ENCODE data around the gene HLA-DMB.

The HLA-DMB gene

GRCh38 chr6:32971242-32971580 lies 30.4 kb upstream of the HLA-DMB start:
- Histone ChIP-seq H3K27me3 (ENCODE audit: control insufficient read depth in 1 of 2, insufficient read depth in 2 of 2, low read length in 2 of 2) (no peaks in the 10 kb centered on the region), H3K36me3 (ENCODE audit: control insufficient read depth in 2 of 2, insufficient read depth in 2 of 2, low read length in 2 of 2) (peaks cover 18 to 21% of the 10 kb centered on the region in 2 donors), H3K27ac (ENCODE audit: low read length) (peak overlapping the region; percentile 100), H3K4me3 (ENCODE audit: low read length in 2 of 2) (peak overlapping the region; percentile 99 to 100), H3K9ac (ENCODE audit: low read length in 2 of 2) (peak overlapping the region; percentile 100), H3K9me3 (ENCODE audit: control insufficient read depth in 2 of 2, low read length in 2 of 2) (no peaks in the 10 kb centered on the region), H3K4me1 (ENCODE audit: control insufficient read depth, insufficient read depth, low read length) (peaks cover 45% of the 10 kb centered on the region)

- Histone ChIP-seq H3K27ac (ENCODE audit: low read length) (peak overlapping the region; percentile 100), H3K27me3 (ENCODE audit: control insufficient read depth in 1 of 2, insufficient read depth in 2 of 2, low read length in 2 of 2) (no peaks in the 10 kb centered on the region), H3K9me3 (ENCODE audit: control insufficient read depth in 2 of 2, low read length in 2 of 2) (no peaks in the 10 kb centered on the region), H3K4me3 (ENCODE audit: low read length in 2 of 2) (peak overlapping the region; percentile 99 to 100), H3K9ac (ENCODE audit: low read length in 2 of 2) (peak overlapping the region; percentile 100), H3K36me3 (ENCODE audit: control insufficient read depth in 2 of 2, insufficient read depth in 2 of 2, low read length in 2 of 2) (peaks cover 12 to 16% of the 10 kb centered on the region in 2 donors), H3K4me1 (ENCODE audit: control insufficient read depth, insufficient read depth, low read length) (peaks cover 42% of the 10 kb centered on the region)
Measured at GRCh38 chr6:32970413-32971241, 29.8 kb upstream of the HLA-DMB start.

- Histone ChIP-seq H3K4me3 (ENCODE audit: low read length in 2 of 2) (peak overlapping the region; percentile 99 to 100), H3K9ac (ENCODE audit: low read length in 2 of 2) (peak overlapping the region; percentile 98 to 100), H3K4me1 (ENCODE audit: control insufficient read depth, insufficient read depth, low read length) (peaks cover 35% of the 10 kb centered on the region), H3K36me3 (ENCODE audit: control insufficient read depth in 2 of 2, insufficient read depth in 2 of 2, low read length in 2 of 2) (peaks cover 7 to 10% of the 10 kb centered on the region in 2 donors), H3K27ac (ENCODE audit: low read length) (peak overlapping the region; percentile 100), H3K27me3 (ENCODE audit: control insufficient read depth in 1 of 2, insufficient read depth in 2 of 2, low read length in 2 of 2) (no peaks in the 10 kb centered on the region), H3K9me3 (ENCODE audit: control insufficient read depth in 2 of 2, low read length in 2 of 2) (no peaks in the 10 kb centered on the region)
Measured at GRCh38 chr6:32969685-32970412, 29.0 kb upstream of the HLA-DMB start.

- Histone ChIP-seq H3K36me3 (ENCODE audit: control insufficient read depth in 2 of 2, insufficient read depth in 2 of 2, low read length in 2 of 2) (peaks cover 0 to 4% of the 10 kb centered on the region in 2 donors), H3K9ac (ENCODE audit: low read length in 2 of 2) (peak overlapping the region; percentile 98 to 100), H3K4me1 (ENCODE audit: control insufficient read depth, insufficient read depth, low read length) (peaks cover 27% of the 10 kb centered on the region), H3K9me3 (ENCODE audit: control insufficient read depth in 2 of 2, low read length in 2 of 2) (no peaks in the 10 kb centered on the region), H3K27ac (ENCODE audit: low read length) (peak overlapping the region; percentile 100), H3K27me3 (ENCODE audit: control insufficient read depth in 1 of 2, insufficient read depth in 2 of 2, low read length in 2 of 2) (no peaks in the 10 kb centered on the region), H3K4me3 (ENCODE audit: low read length in 2 of 2) (peak overlapping the region; percentile 99 to 100)
Measured at GRCh38 chr6:32968867-32969684, 28.2 kb upstream of the HLA-DMB start.

GRCh38 chr6:32968093-32968866 lies 27.5 kb upstream of the HLA-DMB start, which contains the start of gene BRD2:
BRD2 (plus strand) TSS chr6:32968594; CDS start chr6:32972899, 4,305 bp downstream.
- H3K36me3 ChIP-seq (ENCODE audit: control insufficient read depth in 2 of 2, insufficient read depth in 2 of 2, low read length in 2 of 2): peaks cover 0 to 4% of the 10 kb centered on the region in 2 donors
- peak within 1 kb of the TSS; percentile 99 to 100 for H3K4me3 ChIP-seq (ENCODE audit: low read length in 2 of 2)
- peak within 1 kb of the TSS; percentile 98 to 100 for H3K9ac ChIP-seq (ENCODE audit: low read length in 2 of 2)
- peaks cover 20% of the 10 kb centered on the region for H3K4me1 ChIP-seq (ENCODE audit: control insufficient read depth, insufficient read depth, low read length)
- no peaks in the 10 kb centered on the region for H3K9me3 ChIP-seq (ENCODE audit: control insufficient read depth in 2 of 2, low read length in 2 of 2)
- peak within 1 kb of the TSS; percentile 100 for H3K27ac ChIP-seq (ENCODE audit: low read length)
- no peaks in the 10 kb centered on the region for H3K27me3 ChIP-seq (ENCODE audit: control insufficient read depth in 1 of 2, insufficient read depth in 2 of 2, low read length in 2 of 2)

GRCh38 chr6:32967151-32968091 lies 26.6 kb upstream of the HLA-DMB start:
- peaks cover 20% of the 10 kb centered on the region for H3K4me1 ChIP-seq (ENCODE audit: control insufficient read depth, insufficient read depth, low read length)
- H3K4me3 ChIP-seq (ENCODE audit: low read length in 2 of 2): peak overlapping the region; percentile 99 to 100
- peak overlapping the region; percentile 100 for H3K27ac ChIP-seq (ENCODE audit: low read length)

GRCh38 chr6:32964776-32965175 lies 23.9 kb upstream of the HLA-DMB start:
- Histone ChIP-seq H3K9me3 (ENCODE audit: control insufficient read depth in 2 of 2, low read length in 2 of 2) (no peaks in the 10 kb centered on the region), H3K4me1 (ENCODE audit: control insufficient read depth, insufficient read depth, low read length) (peaks cover 15% of the 10 kb centered on the region), H3K36me3 (ENCODE audit: control insufficient read depth in 2 of 2, insufficient read depth in 2 of 2, low read length in 2 of 2) (no peaks in the 10 kb centered on the region), H3K4me3 (ENCODE audit: low read length in 2 of 2) (no peak overlapping the region), H3K9ac (ENCODE audit: low read length in 2 of 2) (no peak overlapping the region), H3K27ac (ENCODE audit: low read length) (no peak overlapping the region), H3K27me3 (ENCODE audit: control insufficient read depth in 1 of 2, insufficient read depth in 2 of 2, low read length in 2 of 2) (no peaks in the 10 kb centered on the region)

More at GRCh38 chr6:32967151-32968091, 26.6 kb upstream of the HLA-DMB start:
- no peaks in the 10 kb centered on the region for H3K9me3 ChIP-seq (ENCODE audit: control insufficient read depth in 2 of 2, low read length in 2 of 2)
- H3K36me3 ChIP-seq (ENCODE audit: control insufficient read depth in 2 of 2, insufficient read depth in 2 of 2, low read length in 2 of 2): peaks cover 0 to 2% of the 10 kb centered on the region in 2 donors
- H3K27me3 ChIP-seq (ENCODE audit: control insufficient read depth in 1 of 2, insufficient read depth in 2 of 2, low read length in 2 of 2): no peaks in the 10 kb centered on the region
- peak overlapping the region; percentile 93 to 100 for H3K9ac ChIP-seq (ENCODE audit: low read length in 2 of 2)

GRCh38 chr6:32963866-32964265 lies 23.0 kb upstream of the HLA-DMB start:
- Histone ChIP-seq H3K9me3 (ENCODE audit: control insufficient read depth in 2 of 2, low read length in 2 of 2) (no peaks in the 10 kb centered on the region), H3K9ac (ENCODE audit: low read length in 2 of 2) (no peak overlapping the region), H3K4me3 (ENCODE audit: low read length in 2 of 2) (no peak overlapping the region), H3K27me3 (ENCODE audit: control insufficient read depth in 1 of 2, insufficient read depth in 2 of 2, low read length in 2 of 2) (no peaks in the 10 kb centered on the region), H3K36me3 (ENCODE audit: control insufficient read depth in 2 of 2, insufficient read depth in 2 of 2, low read length in 2 of 2) (no peaks in the 10 kb centered on the region), H3K27ac (ENCODE audit: low read length) (no peak overlapping the region), H3K4me1 (ENCODE audit: control insufficient read depth, insufficient read depth, low read length) (peaks cover 8% of the 10 kb centered on the region)

- Histone ChIP-seq H3K27me3 (ENCODE audit: control insufficient read depth in 1 of 2, insufficient read depth in 2 of 2, low read length in 2 of 2) (no peaks in the 10 kb centered on the region), H3K9me3 (ENCODE audit: control insufficient read depth in 2 of 2, low read length in 2 of 2) (no peaks in the 10 kb centered on the region), H3K4me3 (ENCODE audit: low read length in 2 of 2) (no peak overlapping the region), H3K9ac (ENCODE audit: low read length in 2 of 2) (no peak overlapping the region), H3K4me1 (ENCODE audit: control insufficient read depth, insufficient read depth, low read length) (peaks cover 2% of the 10 kb centered on the region), H3K36me3 (ENCODE audit: control insufficient read depth in 2 of 2, insufficient read depth in 2 of 2, low read length in 2 of 2) (no peaks in the 10 kb centered on the region), H3K27ac (ENCODE audit: low read length) (no peak overlapping the region)
Measured at GRCh38 chr6:32962213-32962826, 21.5 kb upstream of the HLA-DMB start.
